K562 (cell line): ENCODE measurements around the gene UBE2E1. TPM values are rescaled to one million over a fixed set of nuclear protein-coding genes. Genes with fewer than 3 reads are reported as not detected.
A peak's percentile ranks its signal among the peaks of the same experiment; 100 is the strongest.

Experiments
- ATAC-seq: fragments of 200-7000 bp; cut with Tn5 transposase; 3 replicates; pipeline ENCODE4 v1.9.1; 2020; ENCODE audit warnings: moderate library complexity
- BruUV-seq: library from RNA; stranded (reverse); fragments of 400-500 nt; replicated peaks from 2 replicates; lab custom pipeline; 2021; lab: Mats Ljungman, UMichigan
- CTCF ChIA-PET: fragments of 300-600 bp; formaldehyde crosslinking; extraction: SDS; loops from one replicate; lab custom pipeline; 2021; ENCODE audit warnings: low intra/inter-chr PET ratio; lab: Yijun Ruan, JAX
- POLR2A ChIA-PET: fragments of 300-600, 350-650 bp; sonication (Branson Sonifier 250); formaldehyde crosslinking; extraction: SDS; loops from one replicate; lab custom pipeline; 2021; ENCODE audit warnings: antibody characterized with exemption, inconsistent platforms; lab: Yijun Ruan, JAX
- DNase-seq, 4 experiments: peaks; one replicate each; pipeline versions ENCODE4 v3.0.0 to v3.0.0-alpha.2; 2011 to 2018; ENCODE audit warnings: low spot score in 3 of 4, mixed read lengths in 3 of 4; ENCODE audit errors: extremely low read depth in 1 of 4
- FAIRE-seq: peaks from 2 replicates; lab custom pipeline; 2011; peaks lifted over from hg19 to GRCh38; lab: Jason Lieb, UNC
- H2AFZ ChIP-seq: 2 replicates; pipeline ENCODE4 v1.6.0; 2011; ENCODE audit warnings: low read depth, low read length, control low read depth, inconsistent platforms
- H3K27ac ChIP-seq: fragments of 200-600 bp; 3 replicates; pipeline ENCODE4 v1.8.0; 2011; ENCODE audit warnings: low read depth, mild to moderate bottlenecking, control low read depth, inconsistent platforms, low read length, moderate library complexity, mixed read lengths; ENCODE audit errors: extremely low read depth
- H3K27me3 ChIP-seq, 2 experiments: fragments of 300-600 bp in 1 of 2; 2 replicates in 1 of 2; 3 replicates in 1 of 2; pipeline versions ENCODE4 v1.6.0 to v1.8.0; 2011; ENCODE audit warnings: inconsistent platforms in 2 of 2, low read length in 2 of 2, mild to moderate bottlenecking in 1 of 2, mixed read lengths in 1 of 2, moderate library complexity in 1 of 2; ENCODE audit not compliant: control insufficient read depth in 2 of 2, insufficient read depth in 2 of 2
- H3K36me3 ChIP-seq: fragments of 300-600 bp; 3 replicates; pipeline ENCODE4 v1.8.0; 2011; ENCODE audit warnings: mild to moderate bottlenecking, low read length, inconsistent platforms; ENCODE audit not compliant: control insufficient read depth, insufficient read depth
- H3K4me1 ChIP-seq, 2 experiments: fragments of 200-600 bp in 1 of 2; replicated peaks in 1 of 2; 2 replicates in 1 of 2; 3 replicates in 1 of 2; pipeline versions ENCODE4 v1.5.1 to v1.8.0; 2011; ENCODE audit warnings: inconsistent platforms in 2 of 2, low read length in 2 of 2, mild to moderate bottlenecking in 1 of 2, mixed read lengths in 1 of 2, moderate library complexity in 1 of 2; ENCODE audit not compliant: control insufficient read depth in 2 of 2, insufficient read depth in 2 of 2
- H3K4me2 ChIP-seq: 2 replicates; pipeline ENCODE4 v1.6.1; 2011; ENCODE audit warnings: low read length, control low read depth, inconsistent platforms, mixed read lengths; ENCODE audit not compliant: insufficient read depth
- H3K4me3 ChIP-seq: fragments of 200-600 bp; sonication (generic), shearing (Covaris generic); 2 replicates; pipeline ENCODE4 v1.5.1; 2016; ENCODE audit warnings: control low read depth, inconsistent platforms
- H3K79me2 ChIP-seq: fragments of 200-600 bp; 3 replicates; pipeline ENCODE4 v1.8.0; 2011; ENCODE audit warnings: low read length, inconsistent platforms; ENCODE audit not compliant: control insufficient read depth, insufficient read depth
- H3K9ac ChIP-seq, 2 experiments: 2 replicates each; pipeline versions ENCODE4 v1.6.0 to v1.6.1; 2011; ENCODE audit warnings: low read depth in 2 of 2, low read length in 2 of 2, control low read depth in 1 of 2, inconsistent platforms in 1 of 2, mild to moderate bottlenecking in 1 of 2, mixed read lengths in 1 of 2; ENCODE audit not compliant: insufficient read depth in 1 of 2
- H3K9me1 ChIP-seq: one replicate; pipeline ENCODE4 v1.6.0; 2011; ENCODE audit warnings: inconsistent platforms, mild to moderate bottlenecking, low read length, moderate library complexity; ENCODE audit not compliant: control insufficient read depth, insufficient read depth
- H3K9me3 ChIP-seq: replicated peaks from 2 replicates; pipeline ENCODE4 v1.5.1; 2011; ENCODE audit warnings: low read depth, low read length, inconsistent platforms; ENCODE audit not compliant: control insufficient read depth, insufficient read depth
- H4K20me1 ChIP-seq: replicated peaks from 2 replicates; pipeline ENCODE4 v1.6.1; 2011; ENCODE audit warnings: low read length, inconsistent platforms, mixed read lengths; ENCODE audit not compliant: control insufficient read depth, insufficient read depth
- CBX2 ChIP-seq: fragments of 200-600 bp; sonication (generic); IDR thresholded peaks from one replicate; pipeline ENCODE4 v1.6.1; 2012; ENCODE audit warnings: mild to moderate bottlenecking, low read length, inconsistent platforms; ENCODE audit not compliant: insufficient read depth, poor library complexity, severe bottlenecking
- CEBPB ChIP-seq: fragments of 450-650 bp; IDR thresholded peaks from 2 replicates; pipeline ENCODE4 v1.6.1; 2016; ENCODE audit warnings: missing genetic modification characterization, missing compliant biosample characterization
- CEBPG ChIP-seq, 3 experiments: fragments of 200-800 bp in 1 of 3; sonication (Bioruptor generic) in 1 of 3; sonication (generic) in 1 of 3; formaldehyde crosslinking in 1 of 3; IDR thresholded peaks in 2 of 3; conservative IDR thresholded peaks in 1 of 3; 2 replicates each; pipeline versions ENCODE4 v1.6.1 to v1.8.0; 2016 to 2022; ENCODE audit warnings: missing compliant biosample characterization in 2 of 3, missing genetic modification characterization in 2 of 3, mild to moderate bottlenecking in 1 of 3, missing genetic modification reagents in 1 of 3
- FOXP1 ChIP-seq: sonication (generic); formaldehyde crosslinking; IDR thresholded peaks from 2 replicates; pipeline ENCODE4 v1.8.0; 2022; ENCODE audit warnings: mild to moderate bottlenecking, missing genetic modification reagents
- PURB ChIP-seq: sonication (generic); formaldehyde crosslinking; IDR thresholded peaks from 2 replicates; pipeline ENCODE4 v1.9.0; 2021; ENCODE audit warnings: low read depth, mild to moderate bottlenecking, missing genetic modification reagents
- WGBS: fragments of 100-300 bp; shearing (Covaris generic); methylation state at CpG from one replicate; pipeline ENCODE4 v1.1.6; 2016; ENCODE audit warnings: low coverage, mixed read lengths; ENCODE audit not compliant: insufficient coverage; ENCODE audit errors: missing lambda C conversion rate; 5-methylcytosine and 5-hydroxymethylcytosine counted together
- in situ Hi-C: fragments of 300-500 bp; cut with MboI; formaldehyde crosslinking; loops from 4 replicates; pipeline ENCODE4 v1.15.0; 2018; ENCODE audit warnings: inconsistent platforms, mixed read lengths
- intact Hi-C: fragments of 100-400 bp; cut with micrococcal nuclease; formaldehyde crosslinking; loops from 2 replicates; pipeline ENCODE4 v1.14.2; 2022
- polyA plus RNA-seq, 8 experiments: library from polyadenylated mRNA; depleted of rRNA in 4 of 8; stranded (reverse) in 5 of 8; unstranded in 3 of 8; fragments of >200 nt; fragmentation: Nextera tagmentation in 2 of 8; fragmentation: Illumina TruSeq in 1 of 8; extraction: Ambion mirVana in 2 of 8; extraction: Trizol in 1 of 8; gene quantifications; 2 replicates each; pipeline versions ENCODE4 v1.2.1 to v1.2.3, GENCODE V29; 2011 to 2014; ENCODE audit warnings: inconsistent platforms in 1 of 8, missing spikeins in 1 of 8
- total RNA-seq, 7 experiments: library from RNA; depleted of rRNA in 6 of 7; stranded (reverse); fragments of >200 nt in 6 of 7; fragmentation: Illumina TruSeq in 2 of 7; extraction: Trizol in 2 of 7; gene quantifications; 2 replicates each; pipeline versions ENCODE4 v1.2.1 to v1.2.3, GENCODE V29; 2011 to 2021; ENCODE audit warnings: low replicate concordance in 1 of 7

Gene UBE2E1
- total and polyA plus RNA-seq, 9 of the 15 experiments (the other 6 are each of a cell fraction or from before 2014, with no cell fraction given): 54.4 to 294 (median 165) TPM

- Histone ChIP-seq H3K79me2 (no peaks in the 10 kb centered on the region), H3K9ac (no peak overlapping the region), H3K4me1 (peaks cover 0 to 2% of the 10 kb centered on the region in 2 experiments; a peak in 2 of 5 replicates), H3K36me3 (no peaks in the 10 kb centered on the region), H3K9me3 (no peaks in the 10 kb centered on the region), H3K4me2 (no peak overlapping the region), H3K27me3 (peaks cover 30 to 36% of the 10 kb centered on the region in 2 experiments), H4K20me1 (no peaks in the 10 kb centered on the region; the same call in 1 of the 2 replicates), H3K27ac (no peak overlapping the region), H3K4me3 (no peak overlapping the region), H2AFZ (no peak overlapping the region), H3K9me1 (no peaks in the 10 kb centered on the region)
- 0% methylated on average over 4 of the region's 4 CpGs for WGBS
- peak; percentile 69 for TF ChIP-seq CBX2
- TF ChIP-seq CEBPB (tag): peak; percentile 58
- no peak for TF ChIP-seq PURB
- TF ChIP-seq FOXP1 (CRISPR knock-in tag): no peak
- TF ChIP-seq CEBPG (CRISPR knock-in tag; IDR thresholded peaks at IDR 0.05): no peak
- TF ChIP-seq CEBPG (tag; conservative IDR thresholded peaks at IDR 0.05 in 1 of 2, IDR thresholded peaks at IDR 0.05 in 1 of 2): 0 out of 4 replicates have a peak, but pooled peaks of 1 of the 2 experiments have one; percentile 29
- intact Hi-C loops: no loop called here
- ChIA-PET CTCF (no interaction called here), POLR2A (interaction anchor here (0.7 to 1.1 kb wide), 2 partner anchors 11 to 134 kb away, joined by 3 read pairs; no protein-coding TSS in a partner anchor)
- FAIRE-seq (no peak), DNase-seq (no peak), ATAC-seq (no peak)
- in situ Hi-C loops: no loop called here
- BruUV-seq: no TSS peak
Measured at GRCh38 chr3:23793528-23794134, 12.1 kb upstream of the UBE2E1 start.
